Esophagus squamous epithelium (tissue), 4 donors: ENCODE measurements around the gene SMAGP.

Experiments used
- POLR2A ChIP-seq, 4 donors: fragments of 450-650 bp; IDR thresholded peaks; one replicate each; pipeline ENCODE4 v1.6.1; 2017; ENCODE audit warnings: antibody characterized with exemption in 4 of 4, mild to moderate bottlenecking in 4 of 4, moderate library complexity in 3 of 4
- TF ChIP-seq, protein P1 (sequence below), 6 experiments: fragments of 450-650 bp in 4 of 6; fragments of 200-600 bp in 2 of 6; sonication (generic) in 2 of 6; IDR thresholded peaks; one replicate each; pipeline ENCODE4 v1.5.1; 2016 to 2019; ENCODE audit warnings: antibody characterized with exemption in 6 of 6, mild to moderate bottlenecking in 4 of 6, moderate library complexity in 4 of 6

DNA sequence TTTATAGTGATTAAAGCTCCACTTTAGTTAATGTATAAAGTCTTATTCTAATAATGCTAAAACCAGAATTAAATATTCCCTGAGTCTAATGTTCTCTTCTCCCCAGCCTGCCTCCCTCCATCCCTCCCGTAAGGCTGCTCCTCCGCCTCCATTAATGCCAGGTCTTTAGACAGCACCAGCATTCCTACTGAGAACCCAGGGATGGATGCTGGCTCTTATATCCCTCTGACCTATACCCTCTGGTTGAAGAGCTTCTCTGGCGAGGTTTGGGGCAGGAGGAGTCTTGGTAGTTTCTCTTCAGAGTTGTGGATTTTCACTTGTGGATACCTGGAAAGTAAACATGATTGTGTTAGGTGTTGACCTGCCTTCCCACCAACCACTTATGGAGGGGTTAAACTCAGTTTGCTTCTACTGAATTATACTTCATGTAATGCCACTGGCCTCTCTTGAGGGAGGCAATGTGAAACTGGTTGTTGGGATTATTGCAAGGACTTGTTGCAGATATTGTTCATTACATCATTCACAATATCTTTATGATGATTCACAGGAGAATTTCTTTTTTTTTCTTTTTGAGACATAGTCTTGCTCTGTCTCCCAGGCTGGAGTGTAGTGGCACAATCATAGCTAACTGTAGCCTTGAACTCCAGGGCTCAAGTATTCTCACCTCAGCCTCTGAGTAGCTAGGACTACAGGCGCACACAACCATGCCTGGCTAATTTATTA is 11.1 kb upstream of the SMAGP start:
- TF ChIP-seq POLR2A (IDR thresholded peaks at IDR 0.05): no peak
- TF ChIP-seq, protein P1, sequence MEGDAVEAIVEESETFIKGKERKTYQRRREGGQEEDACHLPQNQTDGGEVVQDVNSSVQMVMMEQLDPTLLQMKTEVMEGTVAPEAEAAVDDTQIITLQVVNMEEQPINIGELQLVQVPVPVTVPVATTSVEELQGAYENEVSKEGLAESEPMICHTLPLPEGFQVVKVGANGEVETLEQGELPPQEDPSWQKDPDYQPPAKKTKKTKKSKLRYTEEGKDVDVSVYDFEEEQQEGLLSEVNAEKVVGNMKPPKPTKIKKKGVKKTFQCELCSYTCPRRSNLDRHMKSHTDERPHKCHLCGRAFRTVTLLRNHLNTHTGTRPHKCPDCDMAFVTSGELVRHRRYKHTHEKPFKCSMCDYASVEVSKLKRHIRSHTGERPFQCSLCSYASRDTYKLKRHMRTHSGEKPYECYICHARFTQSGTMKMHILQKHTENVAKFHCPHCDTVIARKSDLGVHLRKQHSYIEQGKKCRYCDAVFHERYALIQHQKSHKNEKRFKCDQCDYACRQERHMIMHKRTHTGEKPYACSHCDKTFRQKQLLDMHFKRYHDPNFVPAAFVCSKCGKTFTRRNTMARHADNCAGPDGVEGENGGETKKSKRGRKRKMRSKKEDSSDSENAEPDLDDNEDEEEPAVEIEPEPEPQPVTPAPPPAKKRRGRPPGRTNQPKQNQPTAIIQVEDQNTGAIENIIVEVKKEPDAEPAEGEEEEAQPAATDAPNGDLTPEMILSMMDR (IDR thresholded peaks at IDR 0.05): no peak
